HCT116 (cell line): Measurements from ENCODE around the gene STRN.

Experiments used
- CTCF ChIP-seq, 3 experiments: fragments of 200-600 bp in 1 of 3; sonication (generic) in 1 of 3; IDR thresholded peaks in 2 of 3; conservative IDR thresholded peaks in 1 of 3; 2 replicates each; pipeline ENCODE4 v1.5.1; 2012 to 2017; ENCODE audit warnings: low read depth in 2 of 3, low read length in 2 of 3, antibody characterized with exemption in 1 of 3, borderline replicate concordance in 1 of 3, control low read depth in 1 of 3, mild to moderate bottlenecking in 1 of 3, mixed read lengths in 1 of 3, mixed run types in 1 of 3, moderate library complexity in 1 of 3; ENCODE audit not compliant: insufficient read depth in 1 of 3
- RAD21 ChIP-seq: IDR thresholded peaks from 2 replicates; pipeline ENCODE4 v1.6.1; 2012; ENCODE audit warnings: low read depth, mild to moderate bottlenecking

DNA sequence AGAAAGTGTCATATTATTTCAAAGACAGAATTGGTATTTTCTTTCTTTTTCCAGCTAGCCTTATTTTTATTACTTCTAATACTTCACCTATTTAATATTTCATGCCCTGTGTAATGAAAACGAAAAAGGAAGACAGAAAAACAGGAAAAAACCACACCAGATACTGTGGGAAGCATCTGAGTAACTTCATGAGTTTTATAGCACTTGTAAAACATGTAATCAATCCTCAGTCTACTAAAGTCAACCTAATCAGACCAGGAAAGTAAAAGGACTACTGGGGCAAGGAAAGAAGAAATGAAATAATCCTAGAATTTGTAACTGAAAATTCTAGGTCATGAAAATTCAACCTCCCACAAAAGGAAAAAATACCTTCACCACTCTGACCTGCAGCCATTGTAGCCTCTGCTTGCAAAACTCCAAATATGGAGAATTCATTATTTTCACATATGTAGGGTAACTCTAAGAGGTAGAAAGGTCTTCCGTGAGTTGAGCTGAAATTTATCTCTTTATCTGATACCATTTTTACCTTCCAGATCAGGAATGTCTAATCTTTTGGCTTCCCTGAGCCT is 34.7 kb upstream of the STRN start:
- no peak for TF ChIP-seq CTCF (IDR thresholded peaks at IDR 0.05 in 2 of 3, conservative IDR thresholded peaks at IDR 0.05 in 1 of 3; ENCODE audit: borderline replicate concordance in 1 of 3, insufficient read depth in 1 of 3, low read depth in 2 of 3, low read length in 2 of 3)
- no peak for TF ChIP-seq RAD21
